Urinary bladder (tissue), 4 donors: ENCODE data around the gene B3GALT5. TPM values are rescaled to one million over a fixed set of nuclear protein-coding genes. Genes with fewer than 3 reads are reported as not detected.
A peak's percentile ranks its signal among the peaks of the same experiment; 100 is the strongest.

ENCODE experiments used
- DNase-seq: peaks from one replicate; pipeline ENCODE4 v3.0.0-alpha.2; 2015; ENCODE audit errors: extremely low spot score
- H3K27ac ChIP-seq: one replicate; pipeline ENCODE4 v1.5.1; 2013; ENCODE audit warnings: low read depth, mild to moderate bottlenecking, moderate library complexity
- H3K36me3 ChIP-seq: one replicate; pipeline ENCODE4 v1.6.1; 2013; ENCODE audit warnings: mild to moderate bottlenecking, moderate library complexity; ENCODE audit not compliant: insufficient read depth
- H3K4me1 ChIP-seq: one replicate; pipeline ENCODE4 v1.6.1; 2013; ENCODE audit warnings: mild to moderate bottlenecking, moderate library complexity; ENCODE audit not compliant: insufficient read depth
- H3K4me3 ChIP-seq: one replicate; pipeline ENCODE4 v1.5.1; 2013; ENCODE audit warnings: low read depth, low read length
- WGBS: extraction: QIAGEN DNeasy Blood & Tissue Kit; methylation state at CpG from one replicate; pipeline ENCODE4 v1.1.7; 2013; 5-methylcytosine and 5-hydroxymethylcytosine counted together
- polyA plus RNA-seq: library from polyadenylated mRNA; stranded (reverse); fragments of 200-250 nt; gene quantifications from one replicate; pipeline ENCODE4 v1.2.3, GENCODE V29; 2013
- total RNA-seq: library from RNA; depleted of rRNA; stranded (reverse); fragments of >200 nt; gene quantifications from one replicate; pipeline ENCODE4 v1.2.3, GENCODE V29; 2014
- donor health status: healthy with polysubstance abuse.
- donor health status: healthy.

Gene B3GALT5
- total and polyA plus RNA-seq, 2 donors: 0.18 to 2.0 TPM

- H3K4me1 ChIP-seq: no peaks in the 10 kb centered on the region
- no peak for DNase-seq
- H3K4me3 ChIP-seq: no peak overlapping the region
- no peak overlapping the region for H3K27ac ChIP-seq
- WGBS: 79% methylated on average over 12 of the region's 12 CpGs
- no peaks in the 10 kb centered on the region for H3K36me3 ChIP-seq
Measured at GRCh38 chr21:39625211-39625895, 12.6 kb downstream of the B3GALT5 start.

GRCh38 chr21:39628385-39628784, 15.6 kb downstream of the B3GALT5 start:
- Histone ChIP-seq H3K27ac (no peak overlapping the region), H3K4me1 (no peaks in the 10 kb centered on the region), H3K4me3 (no peak overlapping the region), H3K36me3 (no peaks in the 10 kb centered on the region)
- 84% methylated on average over 8 of the region's 8 CpGs for WGBS
- DNase-seq: no peak

- H3K4me1 ChIP-seq: no peaks in the 10 kb centered on the region
- no peaks in the 10 kb centered on the region for H3K36me3 ChIP-seq
- H3K27ac ChIP-seq: no peak overlapping the region
- no peak for DNase-seq
- WGBS: 69% methylated on average over 8 of the region's 8 CpGs
- no peak overlapping the region for H3K4me3 ChIP-seq
Measured at GRCh38 chr21:39630191-39630591, 17.5 kb downstream of the B3GALT5 start.

- 38% methylated on average over 2 of the region's 2 CpGs for WGBS
- H3K27ac ChIP-seq: no peak overlapping the region
- H3K36me3 ChIP-seq: no peaks in the 10 kb centered on the region
- no peaks in the 10 kb centered on the region for H3K4me1 ChIP-seq
- DNase-seq: no peak
- H3K4me3 ChIP-seq: no peak overlapping the region
Measured at GRCh38 chr21:39630827-39631226, 18.1 kb downstream of the B3GALT5 start.

GRCh38 chr21:39631842-39632562, 19.3 kb downstream of the B3GALT5 start:
- Histone ChIP-seq H3K4me3 (no peak overlapping the region), H3K4me1 (no peaks in the 10 kb centered on the region), H3K36me3 (no peaks in the 10 kb centered on the region), H3K27ac (no peak overlapping the region)
- 90% methylated on average over 10 of the region's 10 CpGs for WGBS
- no peak for DNase-seq

- 87% methylated on average over 1 of the region's 1 CpG for WGBS
- H3K4me1 ChIP-seq: no peaks in the 10 kb centered on the region
- H3K27ac ChIP-seq: no peak overlapping the region
- no peaks in the 10 kb centered on the region for H3K36me3 ChIP-seq
- DNase-seq: no peak
- H3K4me3 ChIP-seq: no peak overlapping the region
Measured at GRCh38 chr21:39632796-39633442, 20.2 kb downstream of the B3GALT5 start.

GRCh38 chr21:39633770-39634181, 21.0 kb downstream of the B3GALT5 start:
- Histone ChIP-seq H3K36me3 (no peaks in the 10 kb centered on the region), H3K4me1 (no peaks in the 10 kb centered on the region), H3K4me3 (no peak overlapping the region), H3K27ac (no peak overlapping the region)
- WGBS: 70% methylated on average over 5 of the region's 5 CpGs
- no peak for DNase-seq

GRCh38 chr21:39634507-39634906, 21.8 kb downstream of the B3GALT5 start:
- Histone ChIP-seq H3K36me3 (no peaks in the 10 kb centered on the region), H3K27ac (no peak overlapping the region), H3K4me3 (no peak overlapping the region), H3K4me1 (no peaks in the 10 kb centered on the region)
- DNase-seq: no peak
- 95% methylated on average over 10 of the region's 10 CpGs for WGBS

GRCh38 chr21:39637197-39637970, 24.6 kb downstream of the B3GALT5 start:
- no peak overlapping the region for H3K4me3 ChIP-seq
- no peaks in the 10 kb centered on the region for H3K4me1 ChIP-seq
- H3K36me3 ChIP-seq: no peaks in the 10 kb centered on the region
- 80% methylated on average over 8 of the region's 8 CpGs for WGBS
- H3K27ac ChIP-seq: no peak overlapping the region
- DNase-seq: no peak

GRCh38 chr21:39637971-39638240, 25.2 kb downstream of the B3GALT5 start:
- H3K4me3 ChIP-seq: no peak overlapping the region
- no peaks in the 10 kb centered on the region for H3K36me3 ChIP-seq
- H3K27ac ChIP-seq: peak overlapping the region; percentile 53
- WGBS: 80% methylated on average over 5 of the region's 5 CpGs
- no peak for DNase-seq
- no peaks in the 10 kb centered on the region for H3K4me1 ChIP-seq

GRCh38 chr21:39638281-39638680, 25.5 kb downstream of the B3GALT5 start:
- Histone ChIP-seq H3K4me1 (no peaks in the 10 kb centered on the region), H3K4me3 (no peak overlapping the region), H3K27ac (peak overlapping the region; percentile 53), H3K36me3 (no peaks in the 10 kb centered on the region)
- WGBS: 78% methylated on average over 13 of the region's 13 CpGs
- DNase-seq: no peak

- H3K36me3 ChIP-seq: no peaks in the 10 kb centered on the region
- H3K4me3 ChIP-seq: no peak overlapping the region
- 91% methylated on average over 4 of the region's 4 CpGs for WGBS
- no peak overlapping the region for H3K27ac ChIP-seq
- no peaks in the 10 kb centered on the region for H3K4me1 ChIP-seq
- DNase-seq: no peak
Measured at GRCh38 chr21:39640754-39641153, 28.0 kb downstream of the B3GALT5 start.

- WGBS: 75% methylated on average over 6 of the region's 6 CpGs
- H3K36me3 ChIP-seq: no peaks in the 10 kb centered on the region
- DNase-seq: no peak
Measured at GRCh38 chr21:39641827-39642450, 29.2 kb downstream of the B3GALT5 start.

More at GRCh38 chr21:39641827-39642450, 29.2 kb downstream of the B3GALT5 start:
- H3K4me1 ChIP-seq: no peaks in the 10 kb centered on the region
- no peak overlapping the region for H3K27ac ChIP-seq
- H3K4me3 ChIP-seq: no peak overlapping the region
